Measurements from ENCODE around the gene TNFSF11. TPM values are rescaled to one million over a fixed set of nuclear protein-coding genes. Genes with fewer than 3 reads are reported as not detected.

The TNFSF11 gene
- total RNA-seq, 2 experiments from 2014 or later = not detected

- H3K4me1 Mint-ChIP-seq = no peaks in the 10 kb centered on the region
- POLR2A ChIA-PET = no interaction called here
- no peak overlapping the region for H3K27ac Mint-ChIP-seq
- H3K4me3 Mint-ChIP-seq = no peak overlapping the region
- H3K36me3 Mint-ChIP-seq = no peaks in the 10 kb centered on the region
- DNase-seq (no peak), ATAC-seq (ENCODE audit: low read depth) (no peak)
- H3K27me3 Mint-ChIP-seq = peaks cover 14% of the 10 kb centered on the region
- H3K9me3 Mint-ChIP-seq = no peaks in the 10 kb centered on the region
Measured at GRCh38 chr13:42638886-42639285, 64.9 kb downstream of the TNFSF11 start.

- no peak for ATAC-seq (ENCODE audit: low read depth)
- peaks cover 5% of the 10 kb centered on the region for H3K27me3 Mint-ChIP-seq
- H3K4me3 Mint-ChIP-seq = no peak overlapping the region
- DNase-seq = no peak
- H3K36me3 Mint-ChIP-seq = no peaks in the 10 kb centered on the region
- H3K27ac Mint-ChIP-seq = no peak overlapping the region
- no peaks in the 10 kb centered on the region for H3K4me1 Mint-ChIP-seq
- POLR2A ChIA-PET = no interaction called here
- no peaks in the 10 kb centered on the region for H3K9me3 Mint-ChIP-seq
Measured at GRCh38 chr13:42643076-42643475, 69.1 kb downstream of the TNFSF11 start.

DNA sequence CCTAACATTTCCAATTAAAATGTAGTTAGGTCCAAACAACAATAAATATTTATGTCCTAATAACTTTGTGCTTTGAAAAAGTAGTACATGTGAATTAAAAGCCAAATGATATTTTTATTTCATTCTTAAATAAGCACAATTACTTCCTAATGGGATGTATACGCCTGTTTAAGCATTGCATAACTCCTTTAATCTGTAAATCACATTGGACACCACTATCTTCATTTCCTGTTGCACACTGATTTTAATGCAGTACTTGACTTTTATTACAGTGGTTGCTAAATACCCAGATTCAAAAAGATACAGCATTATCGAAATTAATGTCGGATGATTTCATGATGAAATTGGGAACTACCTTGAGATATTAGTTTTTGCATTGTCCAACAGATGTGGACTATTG, 70.9 kb downstream of the TNFSF11 start:
- Mint-ChIP-seq H3K36me3 (no peaks in the 10 kb centered on the region), H3K27me3 (peaks cover 5% of the 10 kb centered on the region), H3K27ac (no peak overlapping the region), H3K9me3 (peaks cover 1% of the 10 kb centered on the region), H3K4me1 (no peaks in the 10 kb centered on the region), H3K4me3 (no peak overlapping the region)
- ATAC-seq (ENCODE audit: low read depth) = no peak
- DNase-seq = no peak
- POLR2A ChIA-PET = no interaction called here

GRCh38 chr13:42645717-42646116, 71.8 kb downstream of the TNFSF11 start:
- peaks cover 6% of the 10 kb centered on the region for H3K27me3 Mint-ChIP-seq
- H3K27ac Mint-ChIP-seq = no peak overlapping the region
- H3K4me3 Mint-ChIP-seq = no peak overlapping the region
- POLR2A ChIA-PET = no interaction called here
- ATAC-seq (ENCODE audit: low read depth) (no peak), DNase-seq (no peak)
- H3K4me1 Mint-ChIP-seq = no peaks in the 10 kb centered on the region
- H3K36me3 Mint-ChIP-seq = no peaks in the 10 kb centered on the region
- peaks cover 1% of the 10 kb centered on the region for H3K9me3 Mint-ChIP-seq

DNA sequence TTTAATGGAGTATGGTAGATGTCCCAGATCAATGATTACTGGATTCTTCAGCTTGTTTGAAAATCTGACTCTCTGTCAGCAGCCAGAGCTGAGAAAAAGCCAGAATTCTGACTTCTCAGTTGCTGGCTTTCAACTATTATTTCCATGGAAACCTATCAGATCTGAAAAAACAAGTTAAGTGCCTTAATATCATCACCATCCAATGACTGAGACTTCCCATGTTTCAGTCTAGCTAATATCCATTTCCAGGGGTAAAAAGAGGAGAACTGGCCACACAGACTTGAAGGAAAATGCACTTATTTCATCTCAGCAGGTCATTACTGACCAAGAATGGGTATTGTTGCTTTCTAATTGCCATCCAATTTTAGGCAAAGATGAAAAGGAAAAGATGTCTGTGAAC, 75.2 kb downstream of the TNFSF11 start:
- Mint-ChIP-seq H3K4me3 (no peak overlapping the region), H3K36me3 (no peaks in the 10 kb centered on the region), H3K4me1 (no peaks in the 10 kb centered on the region), H3K9me3 (peaks cover 1% of the 10 kb centered on the region), H3K27ac (no peak overlapping the region), H3K27me3 (peaks cover 25% of the 10 kb centered on the region)
- POLR2A ChIA-PET = no interaction called here
- DNase-seq = no peak
- ATAC-seq (ENCODE audit: low read depth) = no peak

- Mint-ChIP-seq H3K4me3 (no peak overlapping the region), H3K27me3 (peaks cover 28% of the 10 kb centered on the region), H3K27ac (no peak overlapping the region), H3K4me1 (no peaks in the 10 kb centered on the region), H3K9me3 (peaks cover 1% of the 10 kb centered on the region), H3K36me3 (no peaks in the 10 kb centered on the region)
- no peak for ATAC-seq (ENCODE audit: low read depth)
- no peak for DNase-seq
- POLR2A ChIA-PET = no interaction called here
Measured at GRCh38 chr13:42649831-42650230, 75.9 kb downstream of the TNFSF11 start.

DNA sequence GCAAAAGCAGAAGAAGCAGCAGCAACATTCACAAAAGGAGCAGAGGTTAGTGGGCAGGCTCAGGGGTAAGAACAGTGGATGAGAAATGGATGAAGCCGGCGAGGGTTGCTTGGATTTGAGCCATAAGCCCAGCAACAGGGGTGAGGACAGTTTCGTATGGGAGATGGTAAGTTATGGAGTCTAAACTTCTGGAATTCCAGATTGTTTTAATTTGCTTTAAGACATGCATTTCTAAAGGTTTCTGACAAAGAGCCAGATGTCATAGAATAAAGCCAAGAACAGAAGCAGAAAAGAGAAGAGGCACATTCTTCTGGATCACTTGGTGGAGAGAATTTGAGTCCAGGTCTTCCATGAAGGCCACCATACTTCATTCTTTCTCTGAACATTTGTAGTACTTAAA, 76.6 kb downstream of the TNFSF11 start:
- no peak overlapping the region for H3K27ac Mint-ChIP-seq
- H3K36me3 Mint-ChIP-seq = no peaks in the 10 kb centered on the region
- peaks cover 1% of the 10 kb centered on the region for H3K9me3 Mint-ChIP-seq
- DNase-seq = no peak
- ATAC-seq (ENCODE audit: low read depth) = no peak
- POLR2A ChIA-PET = no interaction called here
- no peak overlapping the region for H3K4me3 Mint-ChIP-seq
- H3K4me1 Mint-ChIP-seq = no peaks in the 10 kb centered on the region
- H3K27me3 Mint-ChIP-seq = peaks cover 35% of the 10 kb centered on the region

- ATAC-seq (ENCODE audit: low read depth) (no peak), DNase-seq (no peak)
- Mint-ChIP-seq H3K4me3 (no peak overlapping the region), H3K4me1 (no peaks in the 10 kb centered on the region), H3K27ac (no peak overlapping the region), H3K9me3 (peaks cover 1% of the 10 kb centered on the region), H3K36me3 (no peaks in the 10 kb centered on the region), H3K27me3 (peaks cover 37% of the 10 kb centered on the region)
- POLR2A ChIA-PET = no interaction called here
Measured at GRCh38 chr13:42651936-42652641, 78.1 kb downstream of the TNFSF11 start.

GRCh38 chr13:42652642-42653415, 78.9 kb downstream of the TNFSF11 start:
- no peak overlapping the region for H3K4me3 Mint-ChIP-seq

GRCh38 chr13:42653679-42654078, 79.7 kb downstream of the TNFSF11 start:
- Mint-ChIP-seq H3K9me3 (no peaks in the 10 kb centered on the region), H3K27me3 (peaks cover 40% of the 10 kb centered on the region), H3K36me3 (no peaks in the 10 kb centered on the region), H3K4me1 (no peaks in the 10 kb centered on the region), H3K4me3 (no peak overlapping the region), H3K27ac (no peak overlapping the region)
- POLR2A ChIA-PET = no interaction called here
- DNase-seq = no peak
- ATAC-seq (ENCODE audit: low read depth) = no peak

More at GRCh38 chr13:42652642-42653415, 78.9 kb downstream of the TNFSF11 start:
- H3K27me3 Mint-ChIP-seq = peaks cover 37% of the 10 kb centered on the region
- H3K4me1 Mint-ChIP-seq = no peaks in the 10 kb centered on the region
- no peak overlapping the region for H3K27ac Mint-ChIP-seq
- ATAC-seq (ENCODE audit: low read depth) = no peak
- POLR2A ChIA-PET = no interaction called here
- no peaks in the 10 kb centered on the region for H3K36me3 Mint-ChIP-seq
- H3K9me3 Mint-ChIP-seq = peaks cover 1% of the 10 kb centered on the region
- DNase-seq = no peak

- no peak for DNase-seq
- POLR2A ChIA-PET = no interaction called here
- Mint-ChIP-seq H3K4me3 (no peak overlapping the region), H3K9me3 (no peaks in the 10 kb centered on the region), H3K27ac (no peak overlapping the region), H3K27me3 (peaks cover 41% of the 10 kb centered on the region), H3K36me3 (no peaks in the 10 kb centered on the region), H3K4me1 (no peaks in the 10 kb centered on the region)
- ATAC-seq (ENCODE audit: low read depth) = no peak
Measured at GRCh38 chr13:42654212-42654611, 80.3 kb downstream of the TNFSF11 start.

- Mint-ChIP-seq H3K27me3 (peaks cover 41% of the 10 kb centered on the region), H3K27ac (no peak overlapping the region), H3K4me1 (no peaks in the 10 kb centered on the region), H3K4me3 (no peak overlapping the region), H3K9me3 (no peaks in the 10 kb centered on the region), H3K36me3 (no peaks in the 10 kb centered on the region)
- ATAC-seq (ENCODE audit: low read depth) (no peak), DNase-seq (no peak)
- POLR2A ChIA-PET = no interaction called here
Measured at GRCh38 chr13:42654722-42655121, 80.8 kb downstream of the TNFSF11 start.

GRCh38 chr13:42656161-42656560, 82.2 kb downstream of the TNFSF11 start:
- ATAC-seq (ENCODE audit: low read depth) (no peak), DNase-seq (no peak)
- Mint-ChIP-seq H3K27ac (no peak overlapping the region), H3K4me3 (no peak overlapping the region), H3K4me1 (no peaks in the 10 kb centered on the region), H3K36me3 (no peaks in the 10 kb centered on the region), H3K27me3 (peaks cover 36% of the 10 kb centered on the region), H3K9me3 (no peaks in the 10 kb centered on the region)
- POLR2A ChIA-PET = no interaction called here

GRCh38 chr13:42656958-42657357, 83.0 kb downstream of the TNFSF11 start:
- Mint-ChIP-seq H3K4me1 (no peaks in the 10 kb centered on the region), H3K36me3 (no peaks in the 10 kb centered on the region), H3K27me3 (peaks cover 31% of the 10 kb centered on the region), H3K4me3 (no peak overlapping the region), H3K9me3 (no peaks in the 10 kb centered on the region), H3K27ac (no peak overlapping the region)
- POLR2A ChIA-PET = no interaction called here
- DNase-seq (no peak), ATAC-seq (ENCODE audit: low read depth) (no peak)
